ENCODE measurements around the gene TMEM252.

TMEM252 gene

DNA sequence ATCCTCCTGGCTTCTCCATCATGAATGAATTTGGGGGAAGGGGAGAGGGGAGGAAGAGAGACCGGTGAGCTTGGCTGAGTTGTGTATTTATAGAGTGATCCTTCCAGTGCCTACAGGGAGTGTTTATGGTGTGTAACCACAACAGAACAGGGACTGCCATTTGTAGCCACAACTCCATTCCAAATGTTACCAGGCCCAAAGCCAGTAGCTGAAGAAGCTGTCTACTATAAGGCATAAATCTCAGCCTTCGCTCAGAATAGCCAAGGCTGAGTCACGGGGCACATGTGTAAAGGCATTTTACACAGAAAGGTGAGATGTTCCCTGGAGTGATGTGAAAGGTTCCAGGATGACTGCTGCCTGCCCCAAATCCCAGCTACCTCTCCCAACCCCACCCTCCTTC lies 2.5 kb downstream of the TMEM252 start:
- no peak for DNase-seq

DNA sequence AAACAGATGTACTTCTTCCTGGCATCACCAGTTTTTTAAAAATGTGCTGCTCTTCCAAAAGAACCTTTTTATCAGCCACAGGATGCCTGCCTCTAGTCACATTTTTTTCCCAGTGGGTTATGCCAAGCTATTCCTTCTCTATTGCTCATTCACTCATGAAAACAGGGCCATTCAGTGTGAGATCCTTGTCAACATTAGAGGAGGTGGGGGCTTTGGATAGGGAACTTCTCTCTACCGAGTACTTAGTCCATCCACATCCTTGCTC lies 3.1 kb downstream of the TMEM252 start:
- no peak for DNase-seq

DNA sequence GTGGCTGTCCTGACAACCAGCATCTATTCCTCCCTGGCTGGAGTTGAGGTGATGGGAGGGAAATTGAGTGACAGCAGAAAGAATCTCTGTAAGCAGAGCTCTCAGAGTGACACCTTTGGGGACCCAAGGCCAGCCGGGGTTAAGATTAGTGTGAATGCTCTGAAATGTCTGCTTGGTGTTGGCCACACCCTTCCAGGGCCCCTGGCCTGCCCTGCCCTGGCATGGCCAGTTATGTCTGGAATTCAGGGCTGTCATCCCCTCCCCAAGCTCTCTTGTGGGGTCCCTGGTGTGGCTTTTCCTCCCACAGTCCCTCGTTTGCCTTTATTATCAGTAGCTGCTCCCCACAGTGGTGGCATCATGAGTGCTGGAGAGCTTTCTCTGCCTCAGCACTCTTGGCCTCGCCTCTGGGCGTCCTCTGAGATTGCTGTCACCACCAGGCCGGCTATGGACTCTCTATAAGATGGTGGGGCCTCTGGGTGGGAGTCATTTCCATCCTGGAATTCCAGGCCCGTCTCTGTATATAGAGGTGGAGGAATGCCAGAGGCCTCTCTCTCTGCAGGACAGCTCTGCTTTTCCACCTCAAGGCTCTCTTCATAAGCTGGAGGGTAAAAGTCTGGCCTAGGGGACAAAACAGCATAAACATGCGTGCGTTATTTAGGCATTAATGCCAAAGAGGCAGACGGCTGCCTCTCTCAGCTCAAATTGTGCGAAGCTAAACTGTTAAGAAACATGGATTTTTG lies 3.6 kb downstream of the TMEM252 start:
- no peak for DNase-seq

GRCh38 chr9:68533678-68534077 lies 7.0 kb downstream of the TMEM252 start:
- no peak for DNase-seq

DNA sequence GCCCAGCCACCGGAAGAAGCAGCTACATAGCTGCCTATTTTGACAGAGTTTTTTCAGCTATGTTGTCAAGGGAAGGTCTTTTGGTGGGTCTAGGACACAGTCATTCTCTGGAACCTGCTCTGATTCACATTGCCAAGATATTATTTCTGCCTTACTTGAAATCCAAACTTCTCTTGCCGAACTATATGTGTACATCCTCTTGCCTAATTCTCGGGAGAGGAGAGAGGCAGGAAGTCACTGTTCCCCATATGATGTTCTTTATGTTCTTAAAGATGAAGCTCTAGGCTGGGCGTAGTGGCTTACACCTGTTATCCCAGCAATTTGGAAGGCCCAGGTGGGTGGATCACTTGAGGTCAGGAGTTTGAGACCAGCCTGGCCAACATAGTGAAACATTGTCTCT lies 8.6 kb downstream of the TMEM252 start:
- no peak for DNase-seq

DNA sequence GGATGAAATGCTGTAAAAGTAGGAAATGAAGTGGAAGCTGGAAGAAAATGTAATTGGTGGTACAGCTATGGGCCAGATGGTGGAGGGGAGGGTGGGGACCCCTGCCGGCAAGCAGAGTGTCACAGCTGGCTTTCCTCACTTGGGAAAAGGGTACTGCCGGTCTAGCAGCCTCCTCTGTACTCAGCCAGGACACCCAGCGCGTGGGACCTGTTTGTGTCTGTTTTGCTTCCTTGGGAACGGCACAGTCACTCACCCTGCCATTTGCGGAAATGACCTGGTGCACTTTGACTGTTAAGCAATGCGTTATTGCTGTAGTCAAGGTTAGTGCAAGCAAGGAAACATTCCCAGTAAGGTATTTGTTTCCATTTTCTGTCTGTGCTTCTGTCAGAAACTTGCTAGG lies 10.1 kb downstream of the TMEM252 start:
- peak; percentile 86 for DNase-seq

- DNase-seq, result no peak
Observed at GRCh38 chr9:68523367-68523936, 17.2 kb downstream of the TMEM252 start.

DNA sequence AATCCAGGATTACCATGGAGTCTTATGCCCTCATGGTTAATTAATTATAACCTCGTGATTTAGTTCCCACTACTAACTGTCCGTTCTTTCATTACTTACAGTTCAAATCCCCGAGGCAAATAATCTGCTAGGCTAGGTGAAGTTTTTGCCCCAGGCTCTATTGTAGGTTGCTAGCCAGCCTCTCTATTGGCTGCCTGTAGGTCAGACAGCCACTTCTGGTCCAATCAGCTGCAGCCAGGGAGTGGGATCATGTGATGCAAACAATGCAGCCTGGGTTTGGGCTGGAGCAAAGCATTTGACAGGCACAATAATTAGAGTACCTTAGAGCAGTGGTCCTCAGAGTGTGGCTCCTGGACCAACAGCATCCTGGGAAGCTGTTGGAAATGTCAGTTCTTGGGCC lies 17.7 kb downstream of the TMEM252 start:
- DNase-seq, result no peak

- no peak for DNase-seq
Observed at GRCh38 chr9:68522131-68522530, 18.6 kb downstream of the TMEM252 start.

GRCh38 chr9:68515326-68516017 lies 25.2 kb downstream of the TMEM252 start:
- no peak for DNase-seq

DNA sequence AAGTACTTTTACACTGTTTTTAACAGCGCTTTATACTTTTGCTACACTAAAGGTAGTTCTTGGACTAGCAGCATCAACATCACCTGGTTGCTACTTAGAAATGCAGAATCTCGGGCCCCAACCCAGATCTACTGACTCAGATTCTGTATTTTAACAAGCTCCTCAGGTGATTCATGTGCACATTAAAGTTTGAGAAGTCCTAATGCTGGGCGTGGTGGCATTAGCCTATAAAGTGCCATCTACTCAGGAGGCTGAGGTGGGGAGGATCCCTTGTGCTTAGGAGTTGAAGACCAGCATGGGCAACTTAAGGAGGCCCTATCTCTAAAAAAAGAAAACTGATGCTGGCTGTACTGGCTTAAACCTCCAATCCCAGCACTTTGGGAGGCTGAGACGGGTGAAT lies 26.7 kb downstream of the TMEM252 start:
- DNase-seq, result no peak

- no peak for DNase-seq
Observed at GRCh38 chr9:68513385-68513784, 27.3 kb downstream of the TMEM252 start.

GRCh38 chr9:68509689-68510088 lies 31.0 kb downstream of the TMEM252 start:
- no peak for DNase-seq

DNA sequence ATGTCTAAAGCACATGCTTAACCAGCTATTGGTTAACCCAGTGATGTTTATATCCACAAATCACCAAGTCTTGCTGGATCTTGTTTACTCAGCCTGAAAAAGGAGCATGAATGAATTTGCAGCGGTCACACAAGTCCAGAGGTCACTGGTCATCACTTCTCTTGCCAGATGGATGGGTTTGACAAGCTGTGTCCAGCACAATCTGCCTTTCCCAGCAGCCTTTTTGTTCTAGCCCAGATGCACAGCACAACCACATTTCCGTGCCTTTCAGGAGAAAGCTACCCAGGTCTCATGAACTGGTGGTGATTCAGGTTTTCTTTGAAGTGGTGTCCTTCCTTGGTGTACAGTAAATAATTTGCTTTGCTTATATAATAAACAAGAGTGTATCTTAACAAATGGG lies 32.1 kb downstream of the TMEM252 start:
- DNase-seq, result no peak

- no peak for DNase-seq
Observed at GRCh38 chr9:68507806-68508145, 32.9 kb downstream of the TMEM252 start.

DNA sequence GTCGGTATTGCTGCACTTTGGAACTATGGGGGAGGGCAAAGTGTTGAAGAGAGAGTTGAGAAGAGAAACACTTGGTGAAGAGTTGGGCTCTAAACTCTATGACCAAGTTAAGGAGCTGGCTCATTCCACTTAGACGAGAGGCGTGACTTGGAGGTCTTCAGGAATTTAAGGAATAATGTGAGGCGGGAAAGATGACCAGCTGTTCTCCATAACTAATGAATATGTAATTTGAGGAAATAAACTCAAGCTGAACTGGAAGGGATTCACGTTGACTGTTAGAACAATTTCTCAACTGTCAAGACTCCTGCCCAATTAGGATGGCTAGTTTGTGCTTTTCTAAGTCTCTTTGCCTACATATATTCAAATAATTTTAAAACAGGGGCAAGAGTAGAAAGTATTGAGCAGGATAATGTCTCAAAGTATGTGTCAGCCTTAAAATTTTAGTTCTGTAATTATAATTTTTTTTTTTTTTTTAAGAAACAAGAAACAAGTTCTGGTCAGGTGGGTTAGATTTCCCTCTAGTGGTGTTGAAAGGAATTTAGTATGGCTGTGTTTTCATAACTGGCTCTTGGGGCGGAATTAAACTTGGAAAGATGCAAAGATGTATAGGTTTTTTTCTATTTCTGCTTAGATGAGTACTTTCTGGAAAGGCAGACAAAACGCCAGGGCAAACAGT lies 33.4 kb downstream of the TMEM252 start:
- DNase-seq, result no peak

DNA sequence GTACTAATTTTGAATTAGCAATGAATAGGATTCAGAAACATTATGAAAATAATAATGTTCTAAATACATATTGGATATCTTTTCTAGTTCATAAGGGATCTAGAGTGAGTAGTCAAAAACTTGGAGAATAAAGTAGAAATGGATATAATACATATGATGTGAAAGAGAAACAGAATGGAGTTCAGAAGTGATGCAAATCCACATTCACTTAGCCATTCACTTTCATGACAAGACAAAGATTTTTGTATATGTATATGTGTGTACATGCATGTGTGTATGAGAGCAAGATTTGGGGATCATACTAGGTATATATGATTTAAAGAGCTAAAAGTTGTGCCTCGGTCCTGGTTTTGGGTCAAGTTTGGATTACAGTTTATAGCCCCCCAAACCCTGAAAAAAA lies 34.1 kb downstream of the TMEM252 start:
- DNase-seq, result no peak

- no peak for DNase-seq
Observed at GRCh38 chr9:68505681-68506409, 34.8 kb downstream of the TMEM252 start.

- DNase-seq, result no peak
Observed at GRCh38 chr9:68502279-68502678, 38.4 kb downstream of the TMEM252 start.

- DNase-seq, result peak; percentile 62
Observed at GRCh38 chr9:68500457-68501381, 40.0 kb downstream of the TMEM252 start.

DNA sequence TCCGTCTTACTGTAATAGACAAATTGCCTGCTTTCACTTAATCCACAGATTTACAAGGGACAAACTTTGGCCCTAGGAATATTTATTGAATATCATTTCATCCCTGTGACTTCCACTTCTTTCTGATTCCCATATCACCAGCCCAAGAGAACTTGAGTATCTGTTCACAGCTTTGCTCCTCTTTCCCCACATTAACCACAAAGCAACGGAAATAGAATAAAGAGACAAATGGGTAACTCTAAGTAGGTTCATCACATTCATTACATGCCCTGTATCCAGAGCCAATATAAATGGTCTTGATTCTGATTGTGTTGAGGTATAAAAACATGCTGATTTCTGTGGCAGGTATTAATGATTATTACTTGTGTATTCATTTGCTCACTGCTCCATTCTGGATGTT lies 41.9 kb downstream of the TMEM252 start:
- no peak for DNase-seq

DNA sequence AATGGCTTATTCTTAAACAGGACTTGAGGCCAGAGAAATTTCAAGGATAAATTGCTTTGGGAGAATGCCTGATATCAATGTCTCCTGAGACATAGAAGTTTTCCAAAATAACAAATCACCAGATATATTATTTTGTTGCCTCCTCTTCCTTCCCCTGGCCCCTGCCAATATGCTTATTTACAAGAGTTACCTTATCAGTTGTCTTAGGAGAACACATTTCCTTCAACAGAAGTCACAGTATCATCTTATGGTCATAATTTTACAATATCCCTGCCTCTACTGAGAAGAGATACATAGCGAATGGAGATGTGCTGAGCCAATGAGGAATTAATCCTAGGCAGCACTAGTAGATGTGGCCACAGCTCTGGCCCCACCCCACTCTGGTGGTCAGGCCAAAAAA lies 43.1 kb downstream of the TMEM252 start:
- DNase-seq, result no peak
